OCI-LY7 (cell line): Measurements from ENCODE around the gene RNF146. TPM values are rescaled to one million over a fixed set of nuclear protein-coding genes. Genes with fewer than 3 reads are reported as not detected.
"Not testable (repeated sequence)": the region's sequence is repeated elsewhere in the genome, so short reads cannot be mapped to it uniquely, and the experiment has no call there.

Experiments
- BruUV-seq: library from RNA; stranded (reverse); fragments of 400-500 nt; replicated peaks from 2 replicates; lab custom pipeline; 2021; lab: Mats Ljungman, UMichigan
- CTCF ChIA-PET: fragments of 300-600 bp; sonication (Branson Sonifier 250); formaldehyde crosslinking; loops from one replicate; lab custom pipeline; 2022; ENCODE audit warnings: antibody characterized with exemption; ENCODE audit not compliant: unreplicated experiment; lab: Charles Lee
- POLR2A ChIA-PET: fragments of 300-600 bp; sonication (Branson Sonifier 250); formaldehyde crosslinking; loops from one replicate; lab custom pipeline; 2022; ENCODE audit warnings: antibody characterized with exemption; lab: Charles Lee
- DNase-seq: peaks from one replicate; pipeline ENCODE4 v3.0.0-alpha.2; 2015; ENCODE audit warnings: low spot score
- H2AFZ ChIP-seq: fragments of 200-600 bp; sonication (generic), shearing (Covaris generic); 2 replicates; pipeline ENCODE4 v1.6.1; 2014; ENCODE audit warnings: mild to moderate bottlenecking, antibody characterized with exemption, low read length, moderate library complexity
- H3K27ac ChIP-seq: fragments of 200-600 bp; sonication (generic); 2 replicates; pipeline ENCODE4 v1.5.1; 2014; ENCODE audit warnings: mixed run types, low read depth, mild to moderate bottlenecking, moderate library complexity, low read length, inconsistent platforms; ENCODE audit not compliant: poor library complexity, severe bottlenecking
- H3K36me3 ChIP-seq: fragments of 200-600 bp; sonication (generic); 2 replicates; pipeline ENCODE4 v1.6.1; 2014; ENCODE audit warnings: mild to moderate bottlenecking, antibody characterized with exemption, low read length, moderate library complexity, mixed read lengths; ENCODE audit not compliant: insufficient read depth
- H3K4me1 ChIP-seq: fragments of 200-600 bp; sonication (generic); 2 replicates; pipeline ENCODE4 v1.5.1; 2014; ENCODE audit warnings: mild to moderate bottlenecking, low read length; ENCODE audit not compliant: insufficient read depth, poor library complexity, severe bottlenecking
- H3K4me2 ChIP-seq: fragments of 200-600 bp; sonication (generic); 2 replicates; pipeline ENCODE4 v1.6.1; 2014; ENCODE audit warnings: mild to moderate bottlenecking, low read length
- H3K4me3 ChIP-seq: fragments of 200-600 bp; sonication (generic); 2 replicates; pipeline ENCODE4 v1.5.1; 2014; ENCODE audit warnings: mild to moderate bottlenecking, low read depth, low read length; ENCODE audit not compliant: poor library complexity, severe bottlenecking
- H3K79me2 ChIP-seq: fragments of 200-600 bp; sonication (generic); 2 replicates; pipeline ENCODE4 v1.6.1; 2016; ENCODE audit warnings: low read depth, mild to moderate bottlenecking, low read length, moderate library complexity, mixed read lengths; ENCODE audit not compliant: insufficient read depth
- H3K9me2 ChIP-seq: fragments of 200-600 bp; sonication (generic); 2 replicates; pipeline ENCODE4 v1.6.1; 2016; ENCODE audit warnings: mild to moderate bottlenecking, low read length, mixed read lengths; ENCODE audit not compliant: insufficient read depth
- H3K9me3 ChIP-seq: fragments of 200-600 bp; sonication (generic); 2 replicates; pipeline ENCODE4 v1.6.1; 2014; ENCODE audit warnings: mild to moderate bottlenecking, mixed run types, low read length, mixed read lengths
- H4K20me1 ChIP-seq: fragments of 200-600 bp; sonication (generic); 2 replicates; pipeline ENCODE4 v1.6.1; 2014; ENCODE audit warnings: mild to moderate bottlenecking, antibody characterized with exemption, low read length, moderate library complexity, mixed read lengths; ENCODE audit not compliant: insufficient read depth
- EZH2phosphoT487 ChIP-seq: fragments of 200-600 bp; sonication (generic); IDR thresholded peaks from 2 replicates; pipeline ENCODE4 v1.6.1; 2018; ENCODE audit warnings: low read depth, borderline replicate concordance, mild to moderate bottlenecking, mixed run types, antibody characterized with exemption, low read length, moderate library complexity, mixed read lengths
- intact Hi-C: fragments of 100-400 bp; cut with micrococcal nuclease; formaldehyde crosslinking; loops from one replicate; pipeline ENCODE4 v1.10.0; 2022; ENCODE audit not compliant: unreplicated experiment
- total RNA-seq, 2 experiments: library from RNA; depleted of rRNA in 1 of 2; stranded (reverse); fragments of >200 nt in 1 of 2; shearing (Covaris generic) in 1 of 2; gene quantifications; 2 replicates each; pipeline ENCODE4 v1.2.3, GENCODE V29; 2014 to 2022
- TF ChIP-seq, protein P1 (sequence below): fragments of 200-600 bp; sonication (generic); conservative IDR thresholded peaks from 2 replicates; pipeline ENCODE4 v1.5.1; 2014; ENCODE audit warnings: mild to moderate bottlenecking, antibody characterized with exemption, low read length, moderate library complexity, mixed read lengths

The RNF146 gene
- total RNA-seq, 2 experiments from 2014 or later = 11.1 to 26.3 TPM

GRCh38 chr6:127221201-127221600 lies 45.5 kb upstream of the RNF146 start:
- ChIA-PET POLR2A (interaction anchor here (0.6 kb wide), 1 partner anchor 124 kb away, joined by 3 read pairs; no protein-coding TSS in a partner anchor), CTCF (no interaction called here)
- H3K4me3 ChIP-seq = no peak overlapping the region
- H4K20me1 ChIP-seq = no peaks in the 10 kb centered on the region
- no peak overlapping the region for H3K4me2 ChIP-seq
- no peaks in the 10 kb centered on the region for H3K79me2 ChIP-seq
- no peak for DNase-seq
- H3K4me1 ChIP-seq = no peaks in the 10 kb centered on the region
- intact Hi-C loops = no loop called here
- no peaks in the 10 kb centered on the region for H3K9me3 ChIP-seq
- H3K27ac ChIP-seq = no peak overlapping the region
- BruUV-seq = no TSS peak
- H3K9me2 ChIP-seq = no peaks in the 10 kb centered on the region
- TF ChIP-seq, protein P1, sequence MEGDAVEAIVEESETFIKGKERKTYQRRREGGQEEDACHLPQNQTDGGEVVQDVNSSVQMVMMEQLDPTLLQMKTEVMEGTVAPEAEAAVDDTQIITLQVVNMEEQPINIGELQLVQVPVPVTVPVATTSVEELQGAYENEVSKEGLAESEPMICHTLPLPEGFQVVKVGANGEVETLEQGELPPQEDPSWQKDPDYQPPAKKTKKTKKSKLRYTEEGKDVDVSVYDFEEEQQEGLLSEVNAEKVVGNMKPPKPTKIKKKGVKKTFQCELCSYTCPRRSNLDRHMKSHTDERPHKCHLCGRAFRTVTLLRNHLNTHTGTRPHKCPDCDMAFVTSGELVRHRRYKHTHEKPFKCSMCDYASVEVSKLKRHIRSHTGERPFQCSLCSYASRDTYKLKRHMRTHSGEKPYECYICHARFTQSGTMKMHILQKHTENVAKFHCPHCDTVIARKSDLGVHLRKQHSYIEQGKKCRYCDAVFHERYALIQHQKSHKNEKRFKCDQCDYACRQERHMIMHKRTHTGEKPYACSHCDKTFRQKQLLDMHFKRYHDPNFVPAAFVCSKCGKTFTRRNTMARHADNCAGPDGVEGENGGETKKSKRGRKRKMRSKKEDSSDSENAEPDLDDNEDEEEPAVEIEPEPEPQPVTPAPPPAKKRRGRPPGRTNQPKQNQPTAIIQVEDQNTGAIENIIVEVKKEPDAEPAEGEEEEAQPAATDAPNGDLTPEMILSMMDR = no peak
- no peak for TF ChIP-seq EZH2phosphoT487
- H2AFZ ChIP-seq = no peak overlapping the region
- H3K36me3 ChIP-seq = no peaks in the 10 kb centered on the region

DNA sequence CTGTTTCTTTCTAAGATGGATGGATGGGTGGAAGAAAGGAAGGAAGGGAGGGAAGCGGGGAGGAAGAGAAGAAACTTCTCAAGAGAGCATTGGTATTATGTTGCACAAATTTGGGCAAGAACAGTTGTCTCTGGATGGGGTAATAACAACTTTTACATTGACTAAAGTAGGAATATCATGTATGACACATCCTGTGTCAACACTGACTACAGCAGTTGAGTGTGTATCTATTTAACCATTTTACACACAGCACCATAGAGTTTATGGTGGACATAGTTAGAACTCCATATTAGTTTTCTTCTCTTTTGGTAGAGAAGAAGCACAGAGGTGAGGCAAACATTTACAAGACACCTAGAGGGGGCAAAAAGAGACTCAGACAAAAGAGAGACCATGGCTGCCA lies 44.2 kb upstream of the RNF146 start:
- no TSS peak for BruUV-seq
- no peaks in the 10 kb centered on the region for H3K79me2 ChIP-seq
- intact Hi-C loops = no loop called here
- no peak overlapping the region for H2AFZ ChIP-seq
- DNase-seq = no peak
- no peak overlapping the region for H3K4me3 ChIP-seq
- no peaks in the 10 kb centered on the region for H3K9me2 ChIP-seq
- no peak overlapping the region for H3K4me2 ChIP-seq
- H3K36me3 ChIP-seq = no peaks in the 10 kb centered on the region
- ChIA-PET POLR2A (no interaction called here), CTCF (no interaction called here)
- no peak for TF ChIP-seq EZH2phosphoT487
- TF ChIP-seq, protein P1 = no peak
- H3K27ac ChIP-seq = no peak overlapping the region
- no peaks in the 10 kb centered on the region for H3K4me1 ChIP-seq
- no peaks in the 10 kb centered on the region for H4K20me1 ChIP-seq
- H3K9me3 ChIP-seq = no peaks in the 10 kb centered on the region

DNA sequence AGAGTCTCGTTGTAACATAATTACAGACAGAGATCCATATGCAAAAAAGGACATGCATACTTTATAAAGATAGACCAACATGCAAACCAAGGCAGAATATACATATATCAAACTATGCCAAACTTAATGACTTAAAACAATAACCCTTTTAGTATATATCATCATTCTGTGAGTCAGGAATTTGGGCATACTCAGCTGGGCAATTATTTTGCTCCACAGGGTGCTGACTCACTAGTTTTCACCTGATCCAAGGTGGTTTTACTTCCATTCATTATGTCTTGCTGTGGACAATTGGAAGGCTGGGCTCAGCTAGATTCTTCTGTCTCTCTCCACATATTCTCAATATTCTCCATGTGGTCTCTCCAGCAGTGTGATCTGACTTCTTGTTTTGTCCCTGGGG lies 41.2 kb upstream of the RNF146 start:
- Histone ChIP-seq H3K4me1 (no peaks in the 10 kb centered on the region), H4K20me1 (no peaks in the 10 kb centered on the region), H3K4me3 (no peak overlapping the region), H3K4me2 (no peak overlapping the region), H2AFZ (no peak overlapping the region), H3K9me3 (no peaks in the 10 kb centered on the region), H3K27ac (no peak overlapping the region), H3K9me2 (no peaks in the 10 kb centered on the region), H3K36me3 (no peaks in the 10 kb centered on the region), H3K79me2 (no peaks in the 10 kb centered on the region)
- TF ChIP-seq, protein P1 = no peak
- TF ChIP-seq EZH2phosphoT487 = no peak
- BruUV-seq = no TSS peak
- ChIA-PET POLR2A (no interaction called here), CTCF (no interaction called here)
- no peak for DNase-seq
- intact Hi-C loops = no loop called here

DNA sequence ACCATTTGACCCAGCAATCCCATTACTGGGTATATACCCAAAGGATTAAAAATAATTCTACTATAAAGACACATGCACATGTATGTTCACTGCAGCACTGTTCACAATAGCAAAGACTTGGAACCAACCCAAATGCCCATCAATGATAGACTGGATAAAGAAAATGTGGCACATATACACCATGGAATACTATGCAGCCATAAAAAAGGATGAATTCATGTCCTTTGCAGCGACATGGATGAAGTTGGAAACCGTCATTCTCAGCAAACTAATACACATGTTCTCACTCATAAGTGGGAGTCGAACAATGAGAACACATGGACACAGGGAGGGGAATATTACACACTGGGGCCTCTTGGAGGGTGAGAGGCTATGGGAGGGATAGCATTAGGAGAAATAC lies 32.8 kb upstream of the RNF146 start:
- intact Hi-C loops, H3K36me3 ChIP-seq, H3K4me2 ChIP-seq, H3K9me2 ChIP-seq, H3K79me2 ChIP-seq, H4K20me1 ChIP-seq, H3K9me3 ChIP-seq, H3K27ac ChIP-seq, DNase-seq, BruUV-seq, H2AFZ ChIP-seq, CTCF ChIA-PET, H3K4me1 ChIP-seq, POLR2A ChIA-PET, H3K4me3 ChIP-seq: not testable (repeated sequence)
